GM12878 (cell line): ENCODE data around the gene AGAP3. TPM values are rescaled to one million over a fixed set of nuclear protein-coding genes. Genes with fewer than 3 reads are reported as not detected.
A peak's percentile ranks its signal among the peaks of the same experiment; 100 is the strongest.

Experiments used
- ATF3 ChIP-seq: IDR thresholded peaks from 2 replicates; pipeline ENCODE4 v1.6.1; 2011; ENCODE audit warnings: low read depth, mild to moderate bottlenecking, low read length, moderate library complexity, borderline replicate concordance; ENCODE audit errors: extremely low read depth
- BCL3 ChIP-seq: IDR thresholded peaks from 2 replicates; pipeline ENCODE4 v1.6.1; 2011; ENCODE audit warnings: borderline replicate concordance, low read depth, mild to moderate bottlenecking, moderate library complexity, low read length; ENCODE audit not compliant: insufficient read depth, poor library complexity, severe bottlenecking
- ESRRA ChIP-seq: IDR thresholded peaks from 2 replicates; pipeline ENCODE4 v1.6.1; 2012; ENCODE audit warnings: mild to moderate bottlenecking, low read length, improper control_type of control experiment
- KAT2A ChIP-seq: conservative IDR thresholded peaks from 2 replicates; pipeline ENCODE4 v1.6.1; 2011; ENCODE audit warnings: low read depth, low read length; ENCODE audit not compliant: control insufficient read depth
- KLF5 ChIP-seq: fragments of 450-650 bp; IDR thresholded peaks from 2 replicates; pipeline ENCODE4 v1.6.1; 2014; ENCODE audit warnings: mild to moderate bottlenecking; ENCODE audit not compliant: partially characterized antibody
- RB1 ChIP-seq: fragments of 450-650 bp; formaldehyde crosslinking; IDR thresholded peaks from 2 replicates; pipeline ENCODE4 v1.6.1; 2017; ENCODE audit warnings: mild to moderate bottlenecking, borderline replicate concordance
- TBL1XR1 ChIP-seq: IDR thresholded peaks from 2 replicates; pipeline ENCODE4 v1.6.1; 2012; ENCODE audit warnings: low read depth, low read length, improper control_type of control experiment
- ZBTB4 ChIP-seq: fragments of 450-650 bp; formaldehyde crosslinking; IDR thresholded peaks from 2 replicates; pipeline ENCODE4 v1.4.0; 2022; ENCODE audit warnings: mild to moderate bottlenecking, moderate library complexity
- polyA plus RNA-seq, 11 experiments: library from polyadenylated mRNA; depleted of rRNA in 4 of 11; unstranded in 6 of 11; stranded (reverse) in 5 of 11; fragments of >200 nt; fragmentation: Nextera tagmentation in 4 of 11; fragmentation: Illumina TruSeq in 1 of 11; extraction: Ambion mirVana in 4 of 11; extraction: Trizol in 1 of 11; gene quantifications; 1 replicate in 1 of 11; 2 replicates in 10 of 11; pipeline versions ENCODE4 v1.2.1 to v1.2.3, GENCODE V29; 2011 to 2016; ENCODE audit warnings: inconsistent platforms in 2 of 11, missing spikeins in 2 of 11, low read depth in 1 of 11
- total RNA-seq, 4 experiments: library from RNA; depleted of rRNA in 3 of 4; stranded (reverse); fragments of >200 nt in 3 of 4; fragmentation: Illumina TruSeq in 1 of 4; extraction: Trizol in 1 of 4; gene quantifications; 2 replicates each; pipeline versions ENCODE4 v1.2.1 to v1.2.3, GENCODE V29; 2013 to 2021

Gene AGAP3
- total and polyA plus RNA-seq, 10 of the 15 experiments (the other 5 are each of a cell fraction or from before 2014, with no cell fraction given), result 1.8 to 68.1 (median 15.7) TPM

DNA sequence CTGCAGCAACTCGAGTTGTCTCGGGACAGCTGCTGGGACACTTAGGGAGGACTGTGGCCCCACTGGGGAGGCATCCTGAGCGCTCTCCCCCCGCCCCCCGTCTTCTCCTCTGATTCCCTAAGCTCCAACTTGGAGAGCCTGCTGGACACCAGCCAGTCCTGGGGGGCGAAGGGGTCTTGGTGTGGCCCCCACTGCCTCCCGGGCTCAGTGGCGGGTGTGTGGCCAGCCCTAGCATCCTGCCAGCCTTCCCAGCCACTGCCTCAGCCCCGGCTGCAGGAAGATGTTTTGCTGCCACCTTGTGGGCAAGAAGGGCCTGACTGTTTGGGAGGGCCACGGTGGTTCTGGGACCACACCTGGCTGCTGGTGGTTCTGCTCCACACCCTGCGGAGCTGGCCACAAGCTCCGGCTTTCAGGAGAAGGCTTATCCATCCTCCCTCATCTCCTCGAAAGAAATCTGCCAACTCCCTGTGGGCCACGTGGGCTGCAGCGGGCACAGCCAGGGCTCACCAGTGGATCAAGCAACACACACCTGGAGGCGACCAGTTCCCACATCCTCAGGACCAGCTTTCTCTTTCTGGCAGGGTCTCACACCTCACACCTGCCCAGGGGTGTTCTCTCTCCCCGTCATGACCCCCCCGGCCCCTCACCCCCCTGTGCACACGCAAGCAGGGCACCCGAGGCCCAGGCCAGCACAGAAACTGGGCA is 24.8 kb downstream of the AGAP3 start (continued):
- TF ChIP-seq ATF3 (no peak), RB1 (peak; percentile 75; the same call in 1 of the 2 replicates), KLF5 (no peak), ESRRA (no peak), KAT2A (no peak), ZBTB4 (CRISPR knock-in tag) (no peak), TBL1XR1 (no peak), BCL3 (no peak)
